Adrenal gland (tissue), 5 donors: ENCODE measurements around the gene SMURF2.

Experiments
- CTCF ChIP-seq, 6 experiments: fragments of 450-650 bp in 4 of 6; fragments of 200-600 bp in 2 of 6; sonication (generic) in 1 of 6; IDR thresholded peaks; 1 replicate in 5 of 6; 2 replicates in 1 of 6; pipeline versions ENCODE4 v1.5.1 to v1.8.0; 2016 to 2021; ENCODE audit warnings: antibody characterized with exemption in 6 of 6, mild to moderate bottlenecking in 2 of 6, moderate library complexity in 1 of 6
- POLR2A ChIP-seq, 2 donors: fragments of 450-650 bp; IDR thresholded peaks; one replicate each; pipeline ENCODE4 v1.6.1; 2017; ENCODE audit warnings: antibody characterized with exemption in 2 of 2, mild to moderate bottlenecking in 2 of 2, moderate library complexity in 1 of 2
- donor health status: DM: no; HTN: no; CAD: no.

- TF ChIP-seq CTCF (IDR thresholded peaks at IDR 0.05) = no peak
- no peak for TF ChIP-seq POLR2A (IDR thresholded peaks at IDR 0.05)
Observed at GRCh38 chr17:64655704-64656103, 6.4 kb downstream of the SMURF2 start.
